SK-MEL-5 (cell line): ENCODE data around the gene LONP2. TPM values are rescaled to one million over a fixed set of nuclear protein-coding genes. Genes with fewer than 3 reads are reported as not detected.
"Not testable (repeated sequence)": the region's sequence is repeated elsewhere in the genome, so short reads cannot be mapped to it uniquely, and the experiment has no call there.

Experiments used
- DNase-seq: peaks from one replicate; pipeline ENCODE4 v3.0.0-alpha.2; 2016; ENCODE audit warnings: low read depth, low spot score
- in situ Hi-C: cut with HindIII; loops from 2 replicates; pipeline ENCODE4 v1.10.0; 2016; ENCODE audit warnings: low sequenced_read_pairs, high pct_unique_total_duplicates, low pct_unique_long_range_greater_than_20kb
- total RNA-seq: library from RNA; depleted of rRNA; stranded (reverse); fragments of >200 nt; shearing (Covaris generic); gene quantifications from 2 replicates; pipeline ENCODE4 v1.2.3, GENCODE V29; 2014

Gene LONP2
- total RNA-seq, 1 experiment from 2014 or later: 133 TPM

DNA sequence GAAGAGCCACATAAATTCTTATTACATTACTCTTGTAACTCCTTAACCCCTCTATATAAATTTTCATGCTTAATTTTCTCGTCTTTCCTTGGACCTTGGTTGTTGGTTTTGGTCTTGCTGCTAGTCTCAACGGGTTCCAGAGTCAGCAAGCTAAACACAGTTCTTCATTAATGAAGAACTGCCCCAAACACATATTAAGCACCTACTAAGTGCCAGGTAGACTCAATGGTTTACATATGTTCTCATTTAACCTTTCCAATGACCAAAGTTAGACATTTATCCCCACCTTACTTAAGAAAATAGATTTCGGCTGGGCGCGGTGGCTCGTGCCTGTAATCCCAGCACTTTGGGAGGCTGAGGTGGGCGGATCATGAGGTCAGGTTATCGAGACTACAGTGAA, 126.1 kb downstream of the LONP2 start:
- in situ Hi-C loops: no loop called here
- DNase-seq: no peak

DNA sequence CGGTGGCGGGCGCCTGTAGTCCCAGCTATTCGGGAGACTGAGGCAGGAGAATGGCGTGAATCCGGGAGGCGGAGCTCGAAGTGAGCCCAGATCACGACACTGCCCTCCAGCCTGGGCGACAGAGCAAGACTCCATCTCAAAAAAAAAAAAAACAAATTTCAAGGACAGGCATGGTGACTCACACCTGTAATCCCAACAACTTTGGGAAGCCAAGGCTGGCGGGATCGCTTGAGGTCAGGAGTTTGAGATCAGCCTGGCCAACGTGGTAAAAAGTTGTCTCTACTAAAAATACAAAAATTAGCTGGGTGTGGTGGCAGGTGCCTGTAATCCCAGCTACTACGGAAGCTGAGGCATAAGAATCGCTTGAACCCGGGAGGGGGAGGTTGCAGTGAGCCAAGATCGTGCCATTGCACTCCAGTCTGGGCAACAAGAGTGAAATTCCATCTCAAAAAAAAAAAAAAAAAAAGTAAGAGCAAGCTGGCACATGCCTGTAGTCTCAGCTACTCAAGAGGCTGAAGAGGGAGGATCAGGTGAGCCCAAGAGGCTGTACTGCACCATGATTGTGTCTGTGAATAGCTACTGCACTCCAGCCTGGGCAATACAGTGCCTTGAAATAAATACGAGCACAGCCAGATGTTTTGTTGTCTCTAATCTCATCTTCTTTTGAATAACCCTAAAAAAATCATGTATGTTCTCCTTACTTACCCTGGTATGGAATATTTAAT, 126.7 kb downstream of the LONP2 start:
- in situ Hi-C loops, DNase-seq: not testable (repeated sequence)

DNA sequence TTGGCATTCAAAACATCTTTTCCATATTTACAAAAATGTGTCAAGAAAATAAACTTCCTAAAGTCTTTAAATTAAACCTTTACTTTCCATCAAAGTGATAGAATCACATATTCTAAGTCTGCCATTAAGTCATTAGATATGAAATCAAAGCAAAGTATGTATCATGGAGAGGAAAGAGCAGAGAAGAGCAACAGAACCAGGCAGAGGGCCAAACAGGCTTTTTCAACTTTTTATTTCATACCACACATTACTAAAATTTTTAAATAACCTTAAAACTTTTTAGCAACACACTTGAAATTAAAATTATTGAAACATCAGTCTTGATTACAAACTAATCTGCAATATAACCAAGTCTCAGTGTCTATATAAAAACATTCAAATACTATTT, 127.3 kb downstream of the LONP2 start:
- in situ Hi-C loops: no loop called here
- DNase-seq: no peak

DNA sequence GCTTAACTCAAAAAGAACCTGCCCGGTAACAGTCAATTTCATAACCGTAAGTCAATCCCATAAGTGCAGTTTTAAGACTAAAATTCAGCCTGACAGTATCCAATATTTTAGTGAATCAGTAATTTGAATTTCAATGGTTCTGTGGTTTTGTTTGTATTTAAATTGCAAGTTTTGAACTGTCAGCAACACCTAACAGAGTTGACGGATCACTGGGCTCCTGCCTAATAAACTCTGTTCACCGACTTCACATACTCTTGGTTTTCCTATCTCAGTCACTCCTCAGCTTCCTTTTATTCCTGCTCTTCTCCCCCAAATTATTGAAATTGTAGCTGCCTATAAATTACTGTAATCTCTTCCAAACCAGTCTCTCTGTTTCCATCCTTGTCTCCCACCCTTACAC, 128.6 kb downstream of the LONP2 start:
- in situ Hi-C loops: no loop called here

DNA sequence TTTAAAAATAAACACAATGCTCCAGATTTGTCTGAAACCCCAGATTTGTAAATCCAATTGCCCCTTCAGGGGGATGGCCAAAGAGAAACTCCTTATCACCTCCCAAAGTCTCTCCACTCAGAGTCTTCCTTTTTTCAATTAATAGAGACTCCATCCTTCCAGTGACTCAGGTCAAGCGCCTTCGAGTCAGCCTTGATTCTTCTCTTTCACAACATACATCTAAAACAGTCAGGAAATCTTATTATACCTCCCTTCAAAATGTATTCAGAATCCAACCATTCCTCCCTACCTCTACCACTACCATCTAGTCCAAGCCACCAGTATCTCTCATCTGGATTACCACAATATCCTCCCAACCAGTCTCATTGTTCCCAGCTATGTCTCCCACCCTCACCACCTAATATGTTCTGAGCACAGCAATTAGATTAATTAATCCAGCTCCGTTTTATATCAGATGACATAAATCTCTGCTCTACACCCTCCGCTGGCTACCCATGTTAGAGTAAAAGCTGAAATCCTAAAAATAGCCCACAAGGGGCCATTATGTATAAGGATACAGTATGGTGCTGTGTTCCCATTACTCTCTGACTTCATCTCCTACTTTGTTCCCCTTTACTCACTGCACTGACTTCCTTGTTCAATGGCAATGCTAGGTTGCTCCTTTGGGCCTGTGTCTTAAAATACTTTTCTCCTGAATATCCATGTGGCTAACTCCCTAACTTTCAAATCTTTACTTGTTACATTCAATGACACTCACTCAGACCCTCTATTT, 129.3 kb downstream of the LONP2 start:
- in situ Hi-C loops: no loop called here
- peak; percentile 54 for DNase-seq

More for the DNA sequence above, 128.6 kb downstream of the LONP2 start:
- no peak for DNase-seq

DNA sequence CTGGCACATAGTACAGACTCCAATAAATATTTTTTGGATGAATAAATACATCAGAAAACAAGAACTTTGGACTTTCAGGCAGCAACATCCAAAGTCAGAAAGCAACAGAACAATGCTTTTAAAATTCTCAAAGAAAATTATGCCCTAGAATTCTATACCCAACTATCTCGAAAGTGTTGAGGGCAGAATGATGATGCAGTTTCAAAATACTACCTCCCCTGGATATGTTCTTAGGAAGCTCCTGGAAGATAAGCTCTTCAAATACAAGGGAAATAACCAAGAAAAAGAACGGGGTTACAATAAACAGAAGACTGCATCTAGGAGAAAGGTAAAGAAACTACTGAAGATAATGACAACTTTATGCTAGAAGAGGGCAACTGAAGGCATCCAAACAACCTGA, 130.2 kb downstream of the LONP2 start:
- DNase-seq: no peak
- in situ Hi-C loops: no loop called here

DNA sequence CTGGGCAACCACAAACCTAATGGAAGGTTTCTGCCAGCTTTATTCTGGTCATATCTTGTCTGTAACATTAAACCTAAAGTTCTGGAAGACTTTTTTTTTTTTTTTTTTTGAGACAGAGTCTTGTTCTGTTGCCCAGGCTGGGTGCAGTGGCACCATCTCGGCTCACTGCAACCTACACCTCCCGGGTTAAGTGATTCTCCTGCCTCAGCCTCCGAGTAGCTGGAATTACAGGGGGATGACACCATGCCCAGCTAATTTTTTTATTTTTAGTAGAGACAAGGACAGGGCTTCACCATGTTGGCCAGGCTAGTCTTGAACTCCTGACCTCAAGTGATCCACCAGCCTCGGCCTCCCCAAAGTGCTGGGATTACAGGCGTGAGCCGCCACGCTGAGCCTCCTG, 133.2 kb downstream of the LONP2 start:
- in situ Hi-C loops, DNase-seq: not testable (repeated sequence)

DNA sequence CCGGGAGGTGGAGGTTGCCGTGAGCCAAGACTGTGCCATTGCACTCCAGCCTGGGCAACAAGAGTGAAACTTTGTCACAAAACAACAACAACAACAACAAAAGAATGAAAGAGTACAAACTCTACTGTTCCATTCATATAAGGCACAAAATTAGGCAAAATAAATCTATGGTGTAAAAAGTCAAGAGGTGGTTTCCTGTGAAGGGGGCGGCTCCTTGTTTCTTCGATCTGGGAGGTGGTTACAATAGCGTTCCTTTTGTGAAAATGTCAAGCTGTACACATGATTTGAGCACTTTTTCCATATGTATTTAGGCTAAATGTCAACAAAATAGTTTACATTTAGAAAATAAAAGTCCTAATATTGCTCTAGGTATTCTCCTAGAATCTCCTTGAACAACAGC, 134.2 kb downstream of the LONP2 start:
- in situ Hi-C loops: no loop called here
- DNase-seq: no peak

DNA sequence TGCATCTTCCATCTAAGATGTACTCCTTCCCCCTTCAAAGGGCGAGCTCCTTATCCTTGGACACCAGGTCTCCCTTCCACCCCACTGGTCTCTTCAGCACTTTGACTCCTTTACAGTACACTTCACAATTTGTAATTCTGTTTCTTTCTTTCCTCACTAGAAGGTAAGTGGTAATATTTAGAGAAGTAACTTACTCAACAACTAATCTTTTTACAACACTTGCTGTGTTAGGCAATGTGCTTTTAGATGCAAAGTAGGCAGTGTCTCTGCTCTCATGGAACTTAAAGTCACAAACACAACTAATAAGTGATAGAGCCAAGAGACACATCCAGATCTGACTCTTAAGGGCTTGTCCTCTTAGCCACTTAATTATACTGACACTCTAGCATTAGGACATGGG, 134.7 kb downstream of the LONP2 start:
- no peak for DNase-seq
- in situ Hi-C loops: no loop called here

DNA sequence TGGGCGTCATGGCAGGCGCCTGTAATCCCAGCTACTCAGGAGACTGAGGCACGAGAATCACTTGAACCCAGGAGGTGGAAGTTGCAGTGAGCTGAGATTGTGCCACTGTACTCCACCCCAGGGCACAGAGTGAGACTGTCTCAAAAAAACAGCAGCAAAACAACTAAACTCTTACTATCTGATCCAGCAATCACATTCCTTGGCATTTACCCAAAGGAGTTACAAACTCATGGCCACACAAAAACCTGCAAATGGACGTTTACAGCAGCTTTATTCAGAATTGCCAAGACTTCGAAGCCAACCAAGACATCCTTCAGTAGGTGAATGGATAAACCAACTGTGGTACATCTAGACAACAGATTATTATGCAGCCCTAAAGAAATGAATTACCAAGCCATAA, 137.1 kb downstream of the LONP2 start:
- in situ Hi-C loops: no loop called here
- no peak for DNase-seq

DNA sequence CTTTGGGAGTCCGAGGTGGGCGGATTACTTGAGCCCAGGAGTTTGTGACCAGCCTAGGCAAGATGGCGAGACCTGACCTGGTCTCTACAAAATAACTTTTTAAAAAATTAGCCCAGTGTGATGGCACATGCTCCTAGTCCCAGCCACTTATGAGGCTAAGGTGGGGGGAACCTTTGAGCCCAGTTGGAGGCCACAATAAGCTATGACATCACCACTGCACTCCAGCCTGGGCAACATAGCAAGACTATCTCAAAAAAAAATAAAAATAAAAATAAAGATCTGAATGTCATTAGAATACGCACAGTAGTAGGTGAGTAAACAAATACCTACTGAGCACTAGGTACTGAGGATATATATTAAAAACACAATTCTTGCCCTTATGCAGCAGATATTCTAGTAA, 138.0 kb downstream of the LONP2 start:
- DNase-seq: no peak
- in situ Hi-C loops: no loop called here

DNA sequence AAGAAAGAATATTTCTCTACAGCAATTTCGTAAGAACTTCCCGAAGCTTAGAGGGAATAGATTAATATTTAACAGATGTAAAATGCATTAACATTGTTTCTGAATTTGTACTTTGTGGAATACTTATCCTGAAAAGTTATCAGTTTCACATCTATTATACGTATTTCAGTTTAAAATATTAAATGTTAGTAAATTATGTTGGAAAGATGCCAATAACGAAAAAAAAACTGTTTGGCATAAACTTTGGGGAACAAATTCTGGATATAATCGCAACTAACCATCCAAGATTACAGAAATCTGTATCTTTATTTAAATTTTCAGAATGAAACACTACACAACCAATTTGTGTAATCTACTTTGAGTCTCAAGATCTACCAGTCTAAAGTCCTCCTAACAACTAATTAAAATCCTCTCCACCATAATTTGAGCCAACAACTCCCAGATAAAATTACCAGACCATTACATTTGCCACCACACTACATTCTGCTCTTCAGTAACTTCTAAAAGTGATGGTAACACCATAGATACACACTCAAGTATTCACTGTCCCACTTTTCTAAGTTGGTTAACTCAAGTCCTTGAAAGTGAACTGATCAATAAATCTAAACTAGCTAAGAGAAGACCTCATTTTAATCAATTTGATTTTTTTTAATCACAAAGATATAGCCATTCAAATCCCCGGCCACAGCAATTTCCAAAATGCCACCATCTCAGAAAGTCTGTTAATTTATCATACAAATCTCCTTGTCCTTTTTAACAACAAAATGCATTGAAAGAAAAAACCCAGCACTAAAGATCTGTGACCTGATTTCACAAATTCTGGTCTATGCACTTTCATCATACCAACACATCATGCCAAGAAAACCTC, 139.1 kb downstream of the LONP2 start:
- in situ Hi-C loops: no loop called here
- DNase-seq: no peak

DNA sequence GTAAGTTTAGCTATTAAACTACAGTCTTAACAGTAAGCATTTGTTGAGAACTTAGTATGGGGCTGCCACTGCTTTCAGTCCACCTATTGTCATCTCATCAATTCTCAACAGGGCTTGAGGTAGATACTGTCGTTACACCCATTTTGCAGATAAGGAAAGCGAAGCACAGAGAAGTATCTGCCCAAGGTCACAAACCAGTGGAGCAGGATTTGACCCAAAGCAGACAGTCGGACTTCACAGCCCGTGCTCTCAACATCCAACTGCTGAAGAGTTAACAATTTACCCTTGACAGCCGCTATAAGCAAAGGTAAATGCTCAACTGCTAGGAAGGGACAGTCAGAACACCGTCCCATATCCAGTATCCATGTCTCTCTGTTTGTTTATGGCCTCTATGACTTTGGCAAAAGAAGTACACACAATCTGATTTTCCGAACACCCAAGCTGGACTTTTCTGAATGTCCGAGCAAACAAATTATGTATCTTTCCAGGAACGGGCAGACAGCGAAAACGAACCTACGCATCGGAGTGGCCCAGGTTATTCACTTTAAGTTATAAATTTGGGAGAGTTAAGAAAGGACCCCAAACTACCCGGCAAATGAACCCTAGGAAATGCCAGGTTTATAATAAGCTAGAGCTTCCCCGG, 139.9 kb downstream of the LONP2 start:
- DNase-seq: peak; percentile 43
- in situ Hi-C loops: no loop called here

DNA sequence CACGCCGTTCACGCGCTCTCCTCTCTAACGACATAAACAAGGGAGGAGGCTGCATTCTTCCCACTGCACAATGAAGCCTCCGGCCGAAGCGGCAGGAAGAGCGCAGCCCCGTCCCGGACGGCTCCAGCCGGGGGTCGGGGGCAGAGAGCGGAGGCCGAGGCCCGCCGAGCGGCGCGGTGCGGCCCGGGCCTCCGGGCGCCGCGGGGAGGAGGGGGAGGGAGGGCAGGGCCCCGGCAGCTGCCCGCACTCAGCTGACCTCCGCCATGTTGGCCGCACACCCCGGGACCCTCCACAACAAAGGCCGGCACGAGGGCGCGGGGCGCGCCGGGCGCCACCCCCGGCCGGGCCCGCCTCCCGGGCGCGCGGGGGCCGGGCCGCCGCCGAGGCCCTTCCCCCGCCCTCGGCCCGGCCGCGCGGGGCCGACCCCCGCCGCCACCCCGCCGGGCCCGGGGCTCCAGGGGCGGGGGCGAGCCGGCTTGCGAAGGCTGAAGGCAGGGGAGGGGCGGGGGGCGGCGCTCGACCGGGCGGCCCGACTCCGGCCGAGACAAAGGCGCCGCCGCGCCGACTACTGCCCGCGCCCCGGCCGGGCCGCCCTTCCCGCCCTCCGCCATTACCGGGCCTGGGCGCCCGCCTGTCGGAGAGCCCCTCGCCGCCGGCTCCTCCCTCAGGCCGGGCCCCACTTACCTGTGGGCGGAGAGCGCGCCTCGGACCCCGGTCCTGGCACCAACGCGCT, 140.6 kb downstream of the LONP2 start:
- in situ Hi-C loops: no loop called here

DNA sequence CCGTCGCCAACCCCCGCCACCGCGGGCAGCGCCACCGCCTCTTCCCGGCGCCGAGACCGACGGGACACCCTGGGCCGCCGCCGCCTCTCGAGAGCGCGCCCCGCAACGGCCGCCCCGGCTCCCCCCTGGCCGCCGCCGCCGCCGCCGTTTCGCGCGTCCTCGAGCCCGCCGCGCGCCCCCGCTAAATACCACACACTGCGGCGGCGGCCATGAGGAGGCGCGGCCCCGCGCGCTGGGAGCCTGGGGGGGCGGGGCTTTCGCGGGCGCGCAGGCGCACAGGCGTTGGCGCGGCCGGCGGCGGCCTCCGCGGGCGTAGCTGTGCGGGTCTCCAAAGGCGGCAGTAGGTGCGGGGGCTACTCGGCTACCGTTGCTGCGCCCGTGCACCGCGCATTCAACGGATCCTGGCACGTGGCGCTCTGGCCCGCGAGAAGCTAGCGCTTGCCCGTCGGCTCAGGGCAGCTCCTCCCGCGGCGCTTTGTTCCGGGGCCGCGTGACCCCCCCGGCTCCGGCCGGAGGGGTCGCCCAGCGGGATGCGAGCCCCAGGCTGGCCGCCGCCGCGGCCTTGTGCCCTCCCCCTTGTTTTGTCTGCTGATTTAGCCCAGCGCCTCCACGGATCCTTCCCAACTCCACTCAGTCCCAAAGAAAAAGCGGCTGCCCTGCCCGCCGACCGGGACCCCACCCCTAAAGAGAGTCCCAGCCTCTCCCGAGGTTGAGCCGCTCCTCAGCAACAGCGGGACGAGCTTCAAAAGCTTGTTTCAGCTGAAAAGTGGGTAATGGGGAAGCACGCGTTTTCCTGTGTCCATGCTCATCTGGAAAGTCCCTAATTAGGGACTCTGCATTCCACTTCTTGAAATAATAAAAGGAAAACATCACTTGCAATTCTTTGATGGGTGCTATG, 141.4 kb downstream of the LONP2 start, which contains the start of gene SIAH1:
Gene SIAH1 (minus strand): TSS at position 161 of the 898 bp plus-strand sequence. CDS start 22,985 bp downstream, outside the sequence.
- in situ Hi-C loops: no loop called here
- peak; percentile 75 for DNase-seq

More for the DNA sequence above, 140.6 kb downstream of the LONP2 start:
- peak; percentile 68 for DNase-seq
